Endodermal cell (in vitro differentiated cells): ENCODE data around the gene RAB9A. TPM values are rescaled to one million over a fixed set of nuclear protein-coding genes. Genes with fewer than 3 reads are reported as not detected.
"Not testable (repeated sequence)": the region's sequence is repeated elsewhere in the genome, so short reads cannot be mapped to it uniquely, and the experiment has no call there.

Experiments
- DNase-seq: peaks from one replicate; pipeline ENCODE4 v3.0.0-alpha.2; 2017
- H3K27ac ChIP-seq: 2 replicates; pipeline ENCODE4 v1.5.1; 2013; ENCODE audit warnings: mild to moderate bottlenecking, low read depth, low read length, moderate library complexity
- H3K27me3 ChIP-seq: 2 replicates; pipeline ENCODE4 v1.6.1; 2013; ENCODE audit warnings: mild to moderate bottlenecking, low read length, moderate library complexity; ENCODE audit not compliant: insufficient read depth, control insufficient read depth, poor library complexity, severe bottlenecking
- H3K36me3 ChIP-seq: 2 replicates; pipeline ENCODE4 v1.7.0; 2013; ENCODE audit warnings: mild to moderate bottlenecking, low read length, moderate library complexity; ENCODE audit not compliant: control insufficient read depth, insufficient read depth
- H3K4me1 ChIP-seq: one replicate; pipeline ENCODE4 v1.7.0; 2013; ENCODE audit warnings: low read length; ENCODE audit not compliant: control insufficient read depth, insufficient read depth
- H3K4me3 ChIP-seq: 2 replicates; pipeline ENCODE4 v1.5.1; 2013; ENCODE audit warnings: mild to moderate bottlenecking, low read length, moderate library complexity
- H3K9ac ChIP-seq: 2 replicates; pipeline ENCODE4 v1.6.1; 2013; ENCODE audit warnings: mild to moderate bottlenecking, low read length, moderate library complexity; ENCODE audit not compliant: poor library complexity, severe bottlenecking; ENCODE audit errors: extremely low read depth
- H3K9me3 ChIP-seq: 2 replicates; pipeline ENCODE4 v1.6.1; 2013; ENCODE audit warnings: mild to moderate bottlenecking, low read length, moderate library complexity; ENCODE audit not compliant: control insufficient read depth
- H3K27ac Mint-ChIP-seq: 2 replicates; pipeline ENCODE4 v1.8.0; 2020; ENCODE audit warnings: mixed read lengths
- H3K27me3 Mint-ChIP-seq: 2 replicates; pipeline ENCODE4 v1.8.0; 2021; ENCODE audit warnings: mild to moderate bottlenecking, mixed read lengths; ENCODE audit not compliant: insufficient read depth
- H3K36me3 Mint-ChIP-seq: 2 replicates; pipeline ENCODE4 v1.8.0; 2020; ENCODE audit warnings: low read depth, mixed read lengths
- H3K4me1 Mint-ChIP-seq: 2 replicates; pipeline ENCODE4 v1.8.0; 2020; ENCODE audit warnings: mixed read lengths
- H3K4me3 Mint-ChIP-seq: 2 replicates; pipeline ENCODE4 v1.8.0; 2020; ENCODE audit warnings: mild to moderate bottlenecking, moderate library complexity, mixed read lengths
- H3K9me3 Mint-ChIP-seq: 2 replicates; pipeline ENCODE4 v1.8.0; 2020; ENCODE audit warnings: mild to moderate bottlenecking, mixed read lengths
- WGBS, 2 experiments: methylation state at CpG; one replicate each; pipeline versions ENCODE4 v1.1.5 to v1.1.7; 2013; ENCODE audit warnings: missing lambda C conversion rate in 2 of 2, mixed read lengths in 1 of 2; ENCODE audit not compliant: insufficient coverage in 1 of 2, insufficient read length in 1 of 2; 5-methylcytosine and 5-hydroxymethylcytosine counted together
- total RNA-seq, 2 donors: library from RNA; stranded (reverse); fragmentation: NEBNext Ultra II Directional in 1 of 2; extraction: Animal tissue kit (Norgen Biotek cat#: 25700) in 1 of 2; gene quantifications; 2 replicates in 1 of 2; 3 replicates in 1 of 2; pipeline ENCODE4 v1.2.1, GENCODE V29; 2021
- TF ChIP-seq, protein P1 (sequence below): fragments of 200-600 bp; sonication (generic); conservative IDR thresholded peaks from 2 replicates; pipeline ENCODE4 v1.5.0; 2021; ENCODE audit warnings: antibody characterized with exemption, mild to moderate bottlenecking

The RAB9A gene
- total RNA-seq, 2 donors from 2014 or later: 22.3 to 28.0 TPM

DNA sequence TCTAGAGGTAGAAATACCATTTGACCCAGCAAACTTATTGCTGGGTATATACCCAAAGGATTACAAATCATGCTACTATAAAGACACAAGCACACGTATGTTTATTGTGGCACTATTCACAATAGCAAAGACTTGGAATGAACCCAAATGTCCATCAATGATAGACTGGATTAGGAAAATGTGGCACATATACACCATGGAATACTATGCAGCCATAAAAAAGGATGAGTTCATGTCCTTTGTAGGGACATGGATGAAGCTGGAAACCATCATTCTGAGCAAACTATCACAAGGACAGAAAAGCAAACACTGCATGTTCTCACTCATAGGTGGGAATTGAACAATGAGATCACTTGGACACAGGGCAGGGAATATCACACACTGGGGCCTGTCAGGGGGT, 41.6 kb downstream of the RAB9A start:
- H3K27me3 Mint-ChIP-seq, H3K9me3 ChIP-seq, H3K9ac ChIP-seq, H3K27me3 ChIP-seq, H3K27ac Mint-ChIP-seq, H3K4me3 ChIP-seq, DNase-seq, H3K4me1 ChIP-seq, H3K36me3 ChIP-seq, H3K27ac ChIP-seq, H3K4me3 Mint-ChIP-seq: not testable (repeated sequence)
- H3K9me3 Mint-ChIP-seq: peaks cover 68% of the 10 kb centered on the region
- WGBS, 2 experiments: no CpG with 5 or more reads among the region's 1 CpG
- peaks cover 15% of the 10 kb centered on the region for H3K4me1 Mint-ChIP-seq
- H3K36me3 Mint-ChIP-seq: peaks cover 23% of the 10 kb centered on the region

DNA sequence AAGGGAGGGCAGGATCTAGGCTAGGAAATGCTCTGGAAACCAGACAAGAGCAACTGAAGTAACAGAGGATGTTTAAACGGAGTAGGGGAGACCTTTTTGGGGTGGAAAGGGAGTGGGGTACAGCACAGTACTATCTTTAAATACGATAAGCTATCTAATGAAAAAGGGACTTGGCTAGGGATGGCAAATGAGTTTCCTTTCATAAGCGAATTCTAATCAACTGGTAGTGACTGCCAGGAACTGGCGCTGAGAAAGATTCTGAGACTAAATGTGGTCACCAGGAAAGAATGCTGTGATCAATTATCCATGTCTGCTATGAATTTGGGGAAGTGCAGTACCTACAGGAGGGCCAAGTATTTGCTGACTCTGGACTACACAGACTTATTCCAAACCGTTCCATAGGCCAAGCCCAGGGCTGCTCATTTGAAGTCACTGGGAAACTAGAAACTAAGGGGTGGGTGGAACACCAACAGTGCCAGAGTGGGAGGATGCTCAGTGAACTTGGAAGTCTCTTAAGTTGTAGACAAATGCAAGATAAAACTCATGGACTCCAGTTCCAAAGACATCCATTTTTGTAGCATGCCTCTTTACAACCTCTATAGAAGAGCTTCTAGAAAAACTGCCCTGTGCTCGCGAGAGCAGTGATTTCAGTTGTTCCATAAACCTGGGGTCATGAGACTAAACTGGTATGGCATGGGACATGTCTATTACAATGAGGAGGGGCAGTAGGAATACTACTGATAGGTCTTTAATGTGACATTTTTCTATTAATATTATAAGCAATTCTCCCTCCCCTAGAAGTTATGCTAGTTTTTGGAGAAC, 43.5 kb downstream of the RAB9A start:
- H3K27me3 ChIP-seq: no peaks in the 10 kb centered on the region
- Mint-ChIP-seq H3K4me1 (peaks cover 15% of the 10 kb centered on the region), H3K36me3 (peaks cover 19% of the 10 kb centered on the region), H3K4me3 (no peak overlapping the region), H3K27ac (no peak overlapping the region), H3K9me3 (peaks cover 62% of the 10 kb centered on the region), H3K27me3 (no peaks in the 10 kb centered on the region)
- WGBS, 2 experiments: 93 to 100% methylated on average over 3 to 5 of the region's 7 CpGs
- DNase-seq: no peak
- no peaks in the 10 kb centered on the region for H3K4me1 ChIP-seq
- peaks cover 6% of the 10 kb centered on the region for H3K36me3 ChIP-seq
- TF ChIP-seq, protein P1, sequence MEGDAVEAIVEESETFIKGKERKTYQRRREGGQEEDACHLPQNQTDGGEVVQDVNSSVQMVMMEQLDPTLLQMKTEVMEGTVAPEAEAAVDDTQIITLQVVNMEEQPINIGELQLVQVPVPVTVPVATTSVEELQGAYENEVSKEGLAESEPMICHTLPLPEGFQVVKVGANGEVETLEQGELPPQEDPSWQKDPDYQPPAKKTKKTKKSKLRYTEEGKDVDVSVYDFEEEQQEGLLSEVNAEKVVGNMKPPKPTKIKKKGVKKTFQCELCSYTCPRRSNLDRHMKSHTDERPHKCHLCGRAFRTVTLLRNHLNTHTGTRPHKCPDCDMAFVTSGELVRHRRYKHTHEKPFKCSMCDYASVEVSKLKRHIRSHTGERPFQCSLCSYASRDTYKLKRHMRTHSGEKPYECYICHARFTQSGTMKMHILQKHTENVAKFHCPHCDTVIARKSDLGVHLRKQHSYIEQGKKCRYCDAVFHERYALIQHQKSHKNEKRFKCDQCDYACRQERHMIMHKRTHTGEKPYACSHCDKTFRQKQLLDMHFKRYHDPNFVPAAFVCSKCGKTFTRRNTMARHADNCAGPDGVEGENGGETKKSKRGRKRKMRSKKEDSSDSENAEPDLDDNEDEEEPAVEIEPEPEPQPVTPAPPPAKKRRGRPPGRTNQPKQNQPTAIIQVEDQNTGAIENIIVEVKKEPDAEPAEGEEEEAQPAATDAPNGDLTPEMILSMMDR: no peak
- H3K4me3 ChIP-seq: peak overlapping the region; percentile 89
- H3K9me3 ChIP-seq: no peaks in the 10 kb centered on the region
- no peak overlapping the region for H3K27ac ChIP-seq
- no peak overlapping the region for H3K9ac ChIP-seq

DNA sequence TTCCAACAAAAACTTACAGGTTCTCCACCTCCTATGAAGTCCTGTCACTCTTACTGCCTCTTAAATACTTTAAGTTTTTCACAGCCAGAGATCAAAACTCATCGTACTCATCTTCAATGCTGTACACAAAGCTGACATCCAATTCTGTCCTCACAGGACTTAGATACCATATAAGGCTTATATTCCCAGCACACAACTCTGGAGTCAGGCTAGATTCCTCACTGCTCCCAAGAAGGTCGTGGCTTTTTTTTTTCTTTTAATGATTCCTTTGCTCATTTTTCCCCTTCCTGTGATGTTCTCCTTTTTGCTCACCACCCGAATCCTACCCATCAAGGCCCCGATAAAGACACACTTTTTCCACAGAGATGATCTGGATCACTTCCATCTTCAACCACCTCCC, 44.6 kb downstream of the RAB9A start:
- Mint-ChIP-seq H3K9me3 (peaks cover 57% of the 10 kb centered on the region), H3K4me3 (peak overlapping the region; percentile 74), H3K27ac (peak overlapping the region; percentile 80), H3K36me3 (peaks cover 18% of the 10 kb centered on the region), H3K4me1 (peaks cover 15% of the 10 kb centered on the region), H3K27me3 (no peaks in the 10 kb centered on the region)
- Histone ChIP-seq H3K36me3 (peaks cover 6% of the 10 kb centered on the region), H3K27ac (no peak overlapping the region), H3K9ac (peak overlapping the region; percentile 80), H3K4me3 (peak overlapping the region; percentile 89), H3K9me3 (no peaks in the 10 kb centered on the region), H3K27me3 (no peaks in the 10 kb centered on the region), H3K4me1 (no peaks in the 10 kb centered on the region)
- TF ChIP-seq, protein P1: no peak
- WGBS, 2 experiments: 65 to 80% methylated on average over 1 to 4 of the region's 4 CpGs
- no peak for DNase-seq
